Measurements from ENCODE around the gene KIAA1328. TPM values are rescaled to one million over a fixed set of nuclear protein-coding genes. Genes with fewer than 3 reads are reported as not detected.

Gene KIAA1328
- total RNA-seq, 4 donors from 2014 or later = 12.3 to 16.6 (median 13.1) TPM

DNA sequence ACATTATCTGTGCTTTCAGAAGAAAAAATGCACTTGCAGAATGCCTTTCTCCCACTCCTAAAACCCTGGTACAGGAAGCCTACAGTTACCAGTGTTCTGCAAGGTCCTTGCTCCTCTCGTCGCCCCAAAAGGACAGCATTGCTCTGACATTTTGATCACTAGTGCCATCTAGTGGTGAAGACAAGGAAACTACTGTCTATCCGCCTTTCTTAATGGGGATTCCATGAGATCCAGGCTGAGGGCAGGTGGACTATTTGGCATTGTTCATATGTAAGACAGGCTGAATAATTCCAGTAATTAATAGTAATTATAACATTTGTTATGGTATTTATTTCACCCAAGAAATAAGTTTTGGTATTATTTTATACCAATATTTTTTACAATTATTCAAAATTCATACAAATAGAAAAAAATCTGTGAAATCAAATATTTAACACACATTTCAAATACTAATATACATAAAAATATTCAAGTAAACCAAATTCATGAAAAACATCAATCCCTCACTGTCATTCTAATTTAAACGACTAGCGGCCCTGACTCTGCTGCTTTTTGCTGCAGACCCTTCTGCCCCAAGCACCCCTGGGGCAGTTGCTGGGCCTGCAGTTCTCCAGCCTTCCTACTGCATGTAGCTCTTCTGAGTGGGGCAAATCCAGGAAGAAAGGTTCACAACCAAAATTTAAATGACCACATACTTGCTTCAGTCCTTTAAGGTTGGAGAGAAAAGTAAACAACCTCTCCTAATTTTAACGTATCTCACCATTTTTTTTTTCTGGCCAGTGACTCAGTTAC, 19.1 kb upstream of the KIAA1328 start:
- Histone ChIP-seq H3K4me1 (peaks cover 8 to 36% (median 31%) of the 10 kb centered on the region in 4 donors), H3K4me3 (no peak overlapping the region), H3K36me3 (peaks cover 3 to 43% (median 27%) of the 10 kb centered on the region in 4 donors), H3K27ac (replicated peaks in 1 of 4) (no peak overlapping the region), H3K9me3 (no peaks in the 10 kb centered on the region), H3K27me3 (no peaks in the 10 kb centered on the region)
- DNase-seq (ENCODE audit: extremely low spot score) = no peak
- TF ChIP-seq, protein P1, sequence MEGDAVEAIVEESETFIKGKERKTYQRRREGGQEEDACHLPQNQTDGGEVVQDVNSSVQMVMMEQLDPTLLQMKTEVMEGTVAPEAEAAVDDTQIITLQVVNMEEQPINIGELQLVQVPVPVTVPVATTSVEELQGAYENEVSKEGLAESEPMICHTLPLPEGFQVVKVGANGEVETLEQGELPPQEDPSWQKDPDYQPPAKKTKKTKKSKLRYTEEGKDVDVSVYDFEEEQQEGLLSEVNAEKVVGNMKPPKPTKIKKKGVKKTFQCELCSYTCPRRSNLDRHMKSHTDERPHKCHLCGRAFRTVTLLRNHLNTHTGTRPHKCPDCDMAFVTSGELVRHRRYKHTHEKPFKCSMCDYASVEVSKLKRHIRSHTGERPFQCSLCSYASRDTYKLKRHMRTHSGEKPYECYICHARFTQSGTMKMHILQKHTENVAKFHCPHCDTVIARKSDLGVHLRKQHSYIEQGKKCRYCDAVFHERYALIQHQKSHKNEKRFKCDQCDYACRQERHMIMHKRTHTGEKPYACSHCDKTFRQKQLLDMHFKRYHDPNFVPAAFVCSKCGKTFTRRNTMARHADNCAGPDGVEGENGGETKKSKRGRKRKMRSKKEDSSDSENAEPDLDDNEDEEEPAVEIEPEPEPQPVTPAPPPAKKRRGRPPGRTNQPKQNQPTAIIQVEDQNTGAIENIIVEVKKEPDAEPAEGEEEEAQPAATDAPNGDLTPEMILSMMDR (IDR thresholded peaks at IDR 0.05) = peak; percentile 65 to 86 (median 68)
- TF ChIP-seq EP300 (IDR thresholded peaks at IDR 0.05) (no peak), POLR2AphosphoS5 (IDR thresholded peaks at IDR 0.05) (no peak), POLR2A (IDR thresholded peaks at IDR 0.05; ENCODE audit: low read depth) (no peak)
- 41% methylated on average over 6 of the region's 6 CpGs for WGBS
- intact Hi-C loops (cut with DNase I) = no loop called here

DNA sequence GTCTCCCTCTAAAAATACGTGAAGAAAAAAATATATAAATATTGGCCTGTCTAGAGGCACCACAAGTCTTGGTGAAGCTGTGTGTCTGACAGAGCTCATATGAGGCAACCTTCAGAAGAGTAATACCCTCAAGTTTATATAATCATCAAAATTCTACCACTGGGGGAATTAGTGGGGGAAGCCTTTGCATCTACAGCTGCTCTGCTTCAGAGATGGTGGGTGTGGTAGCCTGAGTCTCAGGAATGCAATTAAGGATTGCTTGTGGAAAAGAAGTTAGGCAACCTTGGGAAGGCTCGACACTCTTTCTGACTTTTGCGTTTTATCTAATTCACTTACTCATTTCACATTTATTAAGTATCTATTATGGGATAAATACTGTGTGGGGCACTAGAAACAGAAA, 17.5 kb upstream of the KIAA1328 start:
- intact Hi-C loops (cut with DNase I) = no loop called here
- H3K4me1 ChIP-seq = peaks cover 9 to 36% (median 31%) of the 10 kb centered on the region in 4 donors
- H3K4me3 ChIP-seq = no peak overlapping the region
- peaks cover 0 to 41% (median 15%) of the 10 kb centered on the region in 4 donors for H3K36me3 ChIP-seq
- H3K27me3 ChIP-seq = no peaks in the 10 kb centered on the region
- DNase-seq (ENCODE audit: extremely low spot score) = no peak
- peak overlapping the region; percentile 20 to 70 (median 68) for H3K27ac ChIP-seq (replicated peaks in 1 of 4)
- H3K9me3 ChIP-seq = no peaks in the 10 kb centered on the region
- 67% methylated on average over 3 of the region's 3 CpGs for WGBS
- TF ChIP-seq, protein P1 (IDR thresholded peaks at IDR 0.05) = no peak
- peak in 1 of 2 donors; percentile 28 for TF ChIP-seq POLR2AphosphoS5 (IDR thresholded peaks at IDR 0.05)
- no peak for TF ChIP-seq POLR2A (IDR thresholded peaks at IDR 0.05; ENCODE audit: low read depth)

DNA sequence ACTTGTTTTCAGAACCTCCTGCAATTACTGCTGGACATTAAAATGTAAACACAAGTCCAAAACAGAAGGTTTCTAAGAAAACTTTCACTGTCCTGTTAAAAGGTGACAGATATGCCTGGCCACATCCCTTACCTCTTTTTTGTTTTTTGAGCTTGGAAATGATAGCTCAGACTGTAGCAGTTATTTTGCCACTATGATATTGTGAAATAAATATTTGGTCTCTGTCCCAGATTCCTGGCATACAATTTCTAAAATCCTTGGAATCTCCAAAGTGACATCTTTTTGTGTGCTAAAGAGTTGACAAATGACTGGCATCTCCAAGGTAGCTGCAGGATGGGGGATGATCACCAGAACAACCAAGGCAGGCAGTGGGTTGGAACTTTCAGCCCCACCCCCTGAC, 17.0 kb upstream of the KIAA1328 start:
- peak overlapping the region; percentile 20 to 70 (median 68) for H3K27ac ChIP-seq (replicated peaks in 1 of 4)
- no peak for DNase-seq (ENCODE audit: extremely low spot score)
- H3K27me3 ChIP-seq = no peaks in the 10 kb centered on the region
- no peaks in the 10 kb centered on the region for H3K9me3 ChIP-seq
- TF ChIP-seq, protein P1 (IDR thresholded peaks at IDR 0.05) = no peak
- TF ChIP-seq POLR2AphosphoS5 (IDR thresholded peaks at IDR 0.05) (no peak), POLR2A (IDR thresholded peaks at IDR 0.05; ENCODE audit: low read depth) (no peak), EP300 (IDR thresholded peaks at IDR 0.05) (no peak)
- intact Hi-C loops (cut with DNase I) = no loop called here
- H3K4me3 ChIP-seq = no peak overlapping the region
- peaks cover 1 to 42% (median 14%) of the 10 kb centered on the region in 4 donors for H3K36me3 ChIP-seq
- H3K4me1 ChIP-seq = peaks cover 9 to 36% (median 31%) of the 10 kb centered on the region in 4 donors

DNA sequence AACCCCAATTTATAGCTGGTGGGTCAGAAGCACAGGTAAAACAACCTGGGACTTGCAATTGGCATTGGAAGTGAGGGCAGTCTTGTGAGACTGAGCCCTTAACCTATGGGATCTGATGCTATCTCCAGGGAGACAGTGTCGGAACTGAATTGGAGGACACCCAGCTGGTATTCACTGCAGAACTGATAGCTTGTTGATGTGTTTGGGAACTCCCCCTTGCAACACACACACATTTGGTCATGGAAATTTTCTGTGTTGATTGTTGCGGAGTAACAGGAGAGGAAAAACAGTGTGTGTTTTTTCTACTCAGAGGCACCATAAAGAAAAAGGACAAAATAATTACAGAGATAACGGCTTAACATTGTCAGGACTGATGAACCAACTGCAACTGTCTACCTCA, 16.2 kb upstream of the KIAA1328 start:
- WGBS = 78% methylated on average over 3 of the region's 3 CpGs
- Histone ChIP-seq H3K36me3 (peaks cover 8 to 42% (median 13%) of the 10 kb centered on the region in 4 donors), H3K27ac (replicated peaks in 1 of 4) (peak overlapping the region; percentile 33 to 70 (median 68)), H3K4me3 (no peak overlapping the region), H3K9me3 (no peaks in the 10 kb centered on the region), H3K27me3 (no peaks in the 10 kb centered on the region), H3K4me1 (peaks cover 9 to 36% (median 31%) of the 10 kb centered on the region in 4 donors)
- DNase-seq (ENCODE audit: extremely low spot score) = no peak
- intact Hi-C loops (cut with DNase I) = no loop called here
- TF ChIP-seq POLR2A (IDR thresholded peaks at IDR 0.05; ENCODE audit: low read depth) = no peak
- TF ChIP-seq POLR2AphosphoS5 (IDR thresholded peaks at IDR 0.05) = peak in 1 of 2 donors; percentile 42
- TF ChIP-seq, protein P1 (IDR thresholded peaks at IDR 0.05) = no peak
- no peak for TF ChIP-seq EP300 (IDR thresholded peaks at IDR 0.05)
